ENCODE data around the gene A1BG. TPM values are rescaled to one million over a fixed set of nuclear protein-coding genes. Genes with fewer than 3 reads are reported as not detected.

The A1BG gene
- total and polyA plus RNA-seq, 2 of the 13 experiments (the other 11 are each of a cell fraction or from before 2014, with no cell fraction given), result 14.7 to 41.4 TPM

DNA sequence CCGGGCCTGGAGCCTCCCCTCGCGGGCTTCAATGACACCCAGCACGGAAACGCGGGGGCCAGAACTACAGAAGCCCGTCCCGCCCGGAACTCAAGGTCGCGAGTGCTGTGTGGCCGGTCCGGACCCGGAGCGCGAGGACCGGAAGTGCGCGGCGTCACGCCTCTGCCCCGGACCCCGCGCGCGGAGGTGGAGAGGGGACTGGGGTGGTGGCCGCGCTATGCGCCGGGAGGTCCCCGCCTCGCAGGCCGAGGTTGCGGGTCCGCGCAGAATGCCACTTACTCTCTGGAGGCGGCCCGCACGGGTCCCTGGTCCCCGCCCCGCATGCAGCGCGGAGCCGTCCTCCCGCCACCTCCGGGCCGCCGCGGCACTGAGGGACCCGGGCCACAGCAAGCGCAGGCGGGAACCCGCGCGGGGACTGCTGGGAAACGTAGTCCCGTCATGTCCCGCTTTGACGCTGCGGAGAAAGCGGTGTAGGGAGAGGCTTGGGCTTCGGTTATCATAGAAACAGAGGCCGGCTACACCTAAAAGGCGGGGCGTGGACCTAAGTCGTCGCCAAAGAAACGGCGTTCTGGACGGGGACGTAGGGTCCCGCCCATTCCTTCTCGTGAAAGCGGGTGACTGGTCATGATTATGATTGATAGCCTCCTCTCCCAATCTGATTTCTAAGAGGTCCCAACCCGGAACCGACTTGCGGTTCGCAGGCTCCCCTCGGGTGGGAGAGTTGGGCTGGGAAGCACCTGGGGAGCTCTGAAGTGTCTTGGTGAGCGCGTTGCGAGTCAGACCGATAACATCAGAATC, 27.6 kb upstream of the A1BG start, which contains the start of gene ZNF837 (continued):
- TF ChIP-seq, protein P1, sequence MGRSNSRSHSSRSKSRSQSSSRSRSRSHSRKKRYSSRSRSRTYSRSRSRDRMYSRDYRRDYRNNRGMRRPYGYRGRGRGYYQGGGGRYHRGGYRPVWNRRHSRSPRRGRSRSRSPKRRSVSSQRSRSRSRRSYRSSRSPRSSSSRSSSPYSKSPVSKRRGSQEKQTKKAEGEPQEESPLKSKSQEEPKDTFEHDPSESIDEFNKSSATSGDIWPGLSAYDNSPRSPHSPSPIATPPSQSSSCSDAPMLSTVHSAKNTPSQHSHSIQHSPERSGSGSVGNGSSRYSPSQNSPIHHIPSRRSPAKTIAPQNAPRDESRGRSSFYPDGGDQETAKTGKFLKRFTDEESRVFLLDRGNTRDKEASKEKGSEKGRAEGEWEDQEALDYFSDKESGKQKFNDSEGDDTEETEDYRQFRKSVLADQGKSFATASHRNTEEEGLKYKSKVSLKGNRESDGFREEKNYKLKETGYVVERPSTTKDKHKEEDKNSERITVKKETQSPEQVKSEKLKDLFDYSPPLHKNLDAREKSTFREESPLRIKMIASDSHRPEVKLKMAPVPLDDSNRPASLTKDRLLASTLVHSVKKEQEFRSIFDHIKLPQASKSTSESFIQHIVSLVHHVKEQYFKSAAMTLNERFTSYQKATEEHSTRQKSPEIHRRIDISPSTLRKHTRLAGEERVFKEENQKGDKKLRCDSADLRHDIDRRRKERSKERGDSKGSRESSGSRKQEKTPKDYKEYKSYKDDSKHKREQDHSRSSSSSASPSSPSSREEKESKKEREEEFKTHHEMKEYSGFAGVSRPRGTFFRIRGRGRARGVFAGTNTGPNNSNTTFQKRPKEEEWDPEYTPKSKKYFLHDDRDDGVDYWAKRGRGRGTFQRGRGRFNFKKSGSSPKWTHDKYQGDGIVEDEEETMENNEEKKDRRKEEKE (IDR thresholded peaks at IDR 0.05), result no peak
- TF ChIP-seq, protein P2, sequence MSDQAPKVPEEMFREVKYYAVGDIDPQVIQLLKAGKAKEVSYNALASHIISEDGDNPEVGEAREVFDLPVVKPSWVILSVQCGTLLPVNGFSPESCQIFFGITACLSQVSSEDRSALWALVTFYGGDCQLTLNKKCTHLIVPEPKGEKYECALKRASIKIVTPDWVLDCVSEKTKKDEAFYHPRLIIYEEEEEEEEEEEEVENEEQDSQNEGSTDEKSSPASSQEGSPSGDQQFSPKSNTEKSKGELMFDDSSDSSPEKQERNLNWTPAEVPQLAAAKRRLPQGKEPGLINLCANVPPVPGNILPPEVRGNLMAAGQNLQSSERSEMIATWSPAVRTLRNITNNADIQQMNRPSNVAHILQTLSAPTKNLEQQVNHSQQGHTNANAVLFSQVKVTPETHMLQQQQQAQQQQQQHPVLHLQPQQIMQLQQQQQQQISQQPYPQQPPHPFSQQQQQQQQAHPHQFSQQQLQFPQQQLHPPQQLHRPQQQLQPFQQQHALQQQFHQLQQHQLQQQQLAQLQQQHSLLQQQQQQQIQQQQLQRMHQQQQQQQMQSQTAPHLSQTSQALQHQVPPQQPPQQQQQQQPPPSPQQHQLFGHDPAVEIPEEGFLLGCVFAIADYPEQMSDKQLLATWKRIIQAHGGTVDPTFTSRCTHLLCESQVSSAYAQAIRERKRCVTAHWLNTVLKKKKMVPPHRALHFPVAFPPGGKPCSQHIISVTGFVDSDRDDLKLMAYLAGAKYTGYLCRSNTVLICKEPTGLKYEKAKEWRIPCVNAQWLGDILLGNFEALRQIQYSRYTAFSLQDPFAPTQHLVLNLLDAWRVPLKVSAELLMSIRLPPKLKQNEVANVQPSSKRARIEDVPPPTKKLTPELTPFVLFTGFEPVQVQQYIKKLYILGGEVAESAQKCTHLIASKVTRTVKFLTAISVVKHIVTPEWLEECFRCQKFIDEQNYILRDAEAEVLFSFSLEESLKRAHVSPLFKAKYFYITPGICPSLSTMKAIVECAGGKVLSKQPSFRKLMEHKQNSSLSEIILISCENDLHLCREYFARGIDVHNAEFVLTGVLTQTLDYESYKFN (CRISPR knock-in tag; conservative IDR thresholded peaks at IDR 0.05), result peak; percentile 72
- TF ChIP-seq SP5 (CRISPR knock-in tag; IDR thresholded peaks at IDR 0.05; ENCODE audit: borderline replicate concordance, low read depth) (peak; percentile 14; the same call in 1 of the 2 replicates), ZNF138 (CRISPR knock-in tag; IDR thresholded peaks at IDR 0.05; ENCODE audit: low read depth) (0 out of 2 replicates have a peak, but pooled peaks have one; percentile 38), ZNF577 (CRISPR knock-in tag; IDR thresholded peaks at IDR 0.05; ENCODE audit: borderline replicate concordance, low read depth) (no peak), ZSCAN21 (CRISPR knock-in tag; IDR thresholded peaks at IDR 0.05; ENCODE audit: borderline replicate concordance) (peak; percentile 82; the same call in 1 of the 2 replicates)
- TF ChIP-seq, protein P3, sequence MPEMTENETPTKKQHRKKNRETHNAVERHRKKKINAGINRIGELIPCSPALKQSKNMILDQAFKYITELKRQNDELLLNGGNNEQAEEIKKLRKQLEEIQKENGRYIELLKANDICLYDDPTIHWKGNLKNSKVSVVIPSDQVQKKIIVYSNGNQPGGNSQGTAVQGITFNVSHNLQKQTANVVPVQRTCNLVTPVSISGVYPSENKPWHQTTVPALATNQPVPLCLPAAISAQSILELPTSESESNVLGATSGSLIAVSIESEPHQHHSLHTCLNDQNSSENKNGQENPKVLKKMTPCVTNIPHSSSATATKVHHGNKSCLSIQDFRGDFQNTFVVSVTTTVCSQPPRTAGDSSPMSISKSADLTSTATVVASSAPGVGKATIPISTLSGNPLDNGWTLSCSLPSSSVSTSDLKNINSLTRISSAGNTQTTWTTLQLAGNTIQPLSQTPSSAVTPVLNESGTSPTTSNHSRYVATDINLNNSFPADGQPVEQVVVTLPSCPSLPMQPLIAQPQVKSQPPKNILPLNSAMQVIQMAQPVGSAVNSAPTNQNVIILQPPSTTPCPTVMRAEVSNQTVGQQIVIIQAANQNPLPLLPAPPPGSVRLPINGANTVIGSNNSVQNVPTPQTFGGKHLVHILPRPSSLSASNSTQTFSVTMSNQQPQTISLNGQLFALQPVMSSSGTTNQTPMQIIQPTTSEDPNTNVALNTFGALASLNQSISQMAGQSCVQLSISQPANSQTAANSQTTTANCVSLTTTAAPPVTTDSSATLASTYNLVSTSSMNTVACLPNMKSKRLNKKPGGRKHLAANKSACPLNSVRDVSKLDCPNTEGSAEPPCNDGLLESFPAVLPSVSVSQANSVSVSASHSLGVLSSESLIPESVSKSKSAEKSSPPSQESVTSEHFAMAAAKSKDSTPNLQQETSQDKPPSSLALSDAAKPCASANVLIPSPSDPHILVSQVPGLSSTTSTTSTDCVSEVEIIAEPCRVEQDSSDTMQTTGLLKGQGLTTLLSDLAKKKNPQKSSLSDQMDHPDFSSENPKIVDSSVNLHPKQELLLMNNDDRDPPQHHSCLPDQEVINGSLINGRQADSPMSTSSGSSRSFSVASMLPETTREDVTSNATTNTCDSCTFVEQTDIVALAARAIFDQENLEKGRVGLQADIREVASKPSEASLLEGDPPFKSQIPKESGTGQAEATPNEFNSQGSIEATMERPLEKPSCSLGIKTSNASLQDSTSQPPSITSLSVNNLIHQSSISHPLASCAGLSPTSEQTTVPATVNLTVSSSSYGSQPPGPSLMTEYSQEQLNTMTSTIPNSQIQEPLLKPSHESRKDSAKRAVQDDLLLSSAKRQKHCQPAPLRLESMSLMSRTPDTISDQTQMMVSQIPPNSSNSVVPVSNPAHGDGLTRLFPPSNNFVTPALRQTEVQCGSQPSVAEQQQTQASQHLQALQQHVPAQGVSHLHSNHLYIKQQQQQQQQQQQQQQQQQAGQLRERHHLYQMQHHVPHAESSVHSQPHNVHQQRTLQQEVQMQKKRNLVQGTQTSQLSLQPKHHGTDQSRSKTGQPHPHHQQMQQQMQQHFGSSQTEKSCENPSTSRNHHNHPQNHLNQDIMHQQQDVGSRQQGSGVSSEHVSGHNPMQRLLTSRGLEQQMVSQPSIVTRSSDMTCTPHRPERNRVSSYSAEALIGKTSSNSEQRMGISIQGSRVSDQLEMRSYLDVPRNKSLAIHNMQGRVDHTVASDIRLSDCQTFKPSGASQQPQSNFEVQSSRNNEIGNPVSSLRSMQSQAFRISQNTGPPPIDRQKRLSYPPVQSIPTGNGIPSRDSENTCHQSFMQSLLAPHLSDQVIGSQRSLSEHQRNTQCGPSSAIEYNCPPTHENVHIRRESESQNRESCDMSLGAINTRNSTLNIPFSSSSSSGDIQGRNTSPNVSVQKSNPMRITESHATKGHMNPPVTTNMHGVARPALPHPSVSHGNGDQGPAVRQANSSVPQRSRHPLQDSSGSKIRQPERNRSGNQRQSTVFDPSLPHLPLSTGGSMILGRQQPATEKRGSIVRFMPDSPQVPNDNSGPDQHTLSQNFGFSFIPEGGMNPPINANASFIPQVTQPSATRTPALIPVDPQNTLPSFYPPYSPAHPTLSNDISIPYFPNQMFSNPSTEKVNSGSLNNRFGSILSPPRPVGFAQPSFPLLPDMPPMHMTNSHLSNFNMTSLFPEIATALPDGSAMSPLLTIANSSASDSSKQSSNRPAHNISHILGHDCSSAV (CRISPR knock-in tag; IDR thresholded peaks at IDR 0.05; ENCODE audit: borderline replicate concordance), result no peak
- TF ChIP-seq, protein P4, sequence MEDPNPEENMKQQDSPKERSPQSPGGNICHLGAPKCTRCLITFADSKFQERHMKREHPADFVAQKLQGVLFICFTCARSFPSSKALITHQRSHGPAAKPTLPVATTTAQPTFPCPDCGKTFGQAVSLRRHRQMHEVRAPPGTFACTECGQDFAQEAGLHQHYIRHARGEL (CRISPR knock-in tag; IDR thresholded peaks at IDR 0.05), result peak; percentile 79; the same call in 1 of the 2 replicates
- TF ChIP-seq, protein P5, sequence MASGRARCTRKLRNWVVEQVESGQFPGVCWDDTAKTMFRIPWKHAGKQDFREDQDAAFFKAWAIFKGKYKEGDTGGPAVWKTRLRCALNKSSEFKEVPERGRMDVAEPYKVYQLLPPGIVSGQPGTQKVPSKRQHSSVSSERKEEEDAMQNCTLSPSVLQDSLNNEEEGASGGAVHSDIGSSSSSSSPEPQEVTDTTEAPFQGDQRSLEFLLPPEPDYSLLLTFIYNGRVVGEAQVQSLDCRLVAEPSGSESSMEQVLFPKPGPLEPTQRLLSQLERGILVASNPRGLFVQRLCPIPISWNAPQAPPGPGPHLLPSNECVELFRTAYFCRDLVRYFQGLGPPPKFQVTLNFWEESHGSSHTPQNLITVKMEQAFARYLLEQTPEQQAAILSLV (CRISPR knock-in tag; IDR thresholded peaks at IDR 0.05; ENCODE audit: borderline replicate concordance), result 0 out of 2 replicates have a peak, but pooled peaks have one; percentile 79
